ENCODE results near the gene KRT75.

KRT75 gene

DNA sequence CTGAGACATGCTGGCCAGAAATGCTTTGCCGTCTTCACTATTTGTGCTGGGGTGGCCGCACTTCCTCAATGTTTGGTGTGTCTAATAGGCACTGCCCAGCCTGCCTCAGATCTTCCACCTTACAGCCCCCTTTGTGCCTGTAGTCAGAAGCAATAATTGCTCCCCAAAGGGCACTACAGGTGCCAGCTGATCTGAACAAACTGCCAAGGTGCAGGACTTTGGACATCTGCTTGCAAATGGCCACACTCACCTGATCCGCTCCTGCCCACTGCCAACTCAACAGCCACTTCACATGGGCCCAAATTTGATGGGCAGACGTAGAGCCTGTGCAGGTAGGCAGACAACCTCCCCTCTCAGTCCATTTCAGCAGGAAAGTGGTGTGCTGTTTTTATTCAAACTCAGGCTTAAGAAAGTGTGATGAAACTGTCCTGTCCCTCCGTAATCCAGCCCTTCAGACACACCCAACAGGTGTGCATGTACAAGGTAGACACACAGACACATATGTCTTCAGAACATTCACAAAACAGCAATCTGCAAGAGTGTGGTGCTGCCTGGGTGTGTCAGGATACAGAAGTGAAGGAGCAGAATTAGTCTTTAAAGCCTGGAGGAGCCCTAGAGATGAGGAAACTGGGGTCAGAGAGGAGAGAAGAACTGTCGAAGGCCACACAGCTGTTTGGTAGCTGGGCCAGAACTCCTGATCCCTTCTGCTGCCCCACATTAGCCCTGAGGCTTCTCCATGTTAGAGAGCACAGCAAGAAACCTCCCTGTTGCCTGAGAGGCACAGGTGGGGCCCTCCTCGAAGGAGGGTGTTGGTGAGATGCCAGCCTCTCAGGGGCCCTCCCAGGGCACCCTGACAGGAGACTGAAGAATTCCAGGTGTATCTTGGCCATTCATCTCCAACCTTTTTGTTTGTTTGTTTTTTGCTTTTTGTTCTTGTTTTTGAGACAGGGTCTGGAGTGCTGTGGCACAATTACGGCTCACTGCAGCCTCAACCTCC is 4.4 kb upstream of the KRT75 start:
- H3K27me3 ChIP-seq (ENCODE audit: control insufficient read depth, insufficient read depth, low read length) = no peaks in the 10 kb centered on the region
- no peaks in the 10 kb centered on the region for H3K9me3 ChIP-seq (ENCODE audit: control insufficient read depth, low read depth, low read length)
- no peaks in the 10 kb centered on the region for H3K36me3 ChIP-seq (ENCODE audit: control insufficient read depth, low read depth, low read length)
- H3K4me1 ChIP-seq (ENCODE audit: control insufficient read depth, low read depth, low read length) = peaks cover 12% of the 10 kb centered on the region
- no peak overlapping the region for H3K9ac ChIP-seq (ENCODE audit: low read length)
- no peak overlapping the region for H3K27ac ChIP-seq (ENCODE audit: low read length)
- no peak overlapping the region for H3K4me3 ChIP-seq (ENCODE audit: low read length)

DNA sequence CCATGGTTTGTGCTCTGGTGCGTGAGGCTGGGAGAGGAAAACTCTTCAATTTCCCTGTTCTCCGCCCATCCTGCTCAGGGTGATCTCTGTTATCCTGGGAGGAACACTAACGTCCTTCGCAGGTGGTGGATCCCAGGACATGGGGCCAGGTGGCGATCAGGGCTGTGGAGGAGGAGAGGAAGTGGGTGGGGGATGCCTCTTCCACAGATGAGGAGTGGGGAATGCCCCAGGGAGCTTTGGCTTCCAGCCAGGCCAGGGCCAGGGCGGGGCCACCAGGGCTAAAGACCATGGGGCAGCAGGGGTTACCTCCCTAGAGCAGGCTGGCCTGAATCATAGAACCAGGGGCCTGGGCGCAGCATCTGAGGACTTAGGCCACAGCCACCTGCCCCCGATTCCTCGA is 3.3 kb upstream of the KRT75 start:
- peaks cover 9% of the 10 kb centered on the region for H3K4me1 ChIP-seq (ENCODE audit: control insufficient read depth, low read depth, low read length)
- H3K9ac ChIP-seq (ENCODE audit: low read length) = no peak overlapping the region

DNA sequence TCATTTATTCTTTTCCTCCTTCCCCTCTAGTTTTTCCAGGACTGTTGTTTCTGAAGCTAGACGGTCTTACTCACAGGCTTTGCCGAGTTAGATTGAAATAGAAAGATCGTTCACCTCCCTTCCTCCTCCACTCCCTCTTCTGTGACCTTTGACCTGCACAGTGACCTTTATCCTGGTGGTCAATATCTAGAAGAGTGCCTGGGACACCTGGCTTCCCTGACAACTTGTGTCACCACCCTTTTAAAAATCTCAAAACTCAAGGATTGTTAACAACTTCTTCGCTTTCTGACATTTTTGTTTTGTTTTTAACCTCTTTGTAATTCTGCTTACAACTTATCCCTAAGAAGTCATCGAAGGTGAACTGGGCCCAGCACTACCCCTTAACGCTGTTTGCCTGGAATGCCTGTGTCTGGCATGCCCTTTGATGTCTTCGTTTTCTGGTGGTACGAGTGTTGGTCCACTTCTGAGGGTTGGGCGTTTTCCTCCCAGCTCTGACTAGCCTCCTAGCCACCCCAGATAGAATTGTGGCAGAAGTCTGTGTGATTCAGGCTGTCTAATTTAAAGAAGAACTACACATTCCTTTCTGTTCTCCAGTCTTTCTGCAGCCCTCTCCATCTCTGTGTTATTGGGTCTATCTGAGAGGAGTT is 2.8 kb upstream of the KRT75 start:
- H3K9ac ChIP-seq (ENCODE audit: low read length) = no peak overlapping the region
- H3K4me3 ChIP-seq (ENCODE audit: low read length) = no peak overlapping the region
- H3K9me3 ChIP-seq (ENCODE audit: control insufficient read depth, low read depth, low read length) = no peaks in the 10 kb centered on the region
- H3K27ac ChIP-seq (ENCODE audit: low read length) = no peak overlapping the region
- H3K4me1 ChIP-seq (ENCODE audit: control insufficient read depth, low read depth, low read length) = peaks cover 4% of the 10 kb centered on the region
- H3K27me3 ChIP-seq (ENCODE audit: control insufficient read depth, insufficient read depth, low read length) = no peaks in the 10 kb centered on the region
- H3K36me3 ChIP-seq (ENCODE audit: control insufficient read depth, low read depth, low read length) = no peaks in the 10 kb centered on the region

More for the DNA sequence above, 3.3 kb upstream of the KRT75 start:
- Histone ChIP-seq H3K27me3 (ENCODE audit: control insufficient read depth, insufficient read depth, low read length) (no peaks in the 10 kb centered on the region), H3K4me3 (ENCODE audit: low read length) (no peak overlapping the region), H3K27ac (ENCODE audit: low read length) (no peak overlapping the region), H3K36me3 (ENCODE audit: control insufficient read depth, low read depth, low read length) (no peaks in the 10 kb centered on the region), H3K9me3 (ENCODE audit: control insufficient read depth, low read depth, low read length) (no peaks in the 10 kb centered on the region)

DNA sequence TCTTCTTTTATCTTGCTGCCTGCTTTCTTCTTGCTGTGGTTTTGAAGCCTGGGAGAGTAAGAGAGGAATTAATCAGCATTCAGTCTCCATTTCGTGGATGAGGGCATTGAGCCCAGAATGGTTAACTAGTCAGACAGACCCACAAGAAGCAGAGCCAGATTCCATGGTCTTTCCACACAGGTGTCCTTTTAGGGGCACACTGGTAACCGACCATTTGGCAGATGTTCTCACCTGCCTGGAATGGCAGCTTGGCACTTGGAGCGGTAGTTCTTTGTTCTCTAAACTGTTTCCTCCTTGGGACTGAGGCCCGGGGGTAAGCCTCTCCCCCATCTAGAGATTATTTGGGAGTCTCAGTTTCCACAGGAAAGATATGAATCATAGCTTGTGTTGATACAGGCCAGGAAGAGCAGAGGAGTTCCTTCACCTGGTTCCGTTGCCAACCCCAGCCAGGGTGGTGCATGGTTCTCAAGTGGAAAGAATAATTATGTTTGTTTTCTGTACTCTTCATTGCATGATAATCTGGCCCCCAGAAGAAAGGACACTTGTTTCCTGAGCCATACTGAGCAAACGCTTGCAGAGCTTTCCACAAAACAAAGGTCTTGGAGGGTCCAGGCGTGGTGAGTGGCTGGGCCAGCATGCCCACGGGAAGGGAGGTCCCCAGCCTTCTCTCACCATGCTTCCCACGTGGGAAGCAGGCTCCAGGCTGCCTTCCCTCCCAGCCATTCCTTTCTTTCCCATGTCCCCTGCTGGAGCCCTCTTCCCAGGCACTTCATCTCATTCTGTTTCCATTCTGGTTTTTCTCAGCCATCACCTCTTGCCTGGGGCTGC is 2.0 kb upstream of the KRT75 start:
- Histone ChIP-seq H3K9ac (ENCODE audit: low read length) (no peak overlapping the region), H3K4me1 (ENCODE audit: control insufficient read depth, low read depth, low read length) (no peaks in the 10 kb centered on the region), H3K9me3 (ENCODE audit: control insufficient read depth, low read depth, low read length) (no peaks in the 10 kb centered on the region), H3K36me3 (ENCODE audit: control insufficient read depth, low read depth, low read length) (no peaks in the 10 kb centered on the region), H3K27ac (ENCODE audit: low read length) (no peak overlapping the region), H3K4me3 (ENCODE audit: low read length) (no peak overlapping the region), H3K27me3 (ENCODE audit: control insufficient read depth, insufficient read depth, low read length) (no peaks in the 10 kb centered on the region)

DNA sequence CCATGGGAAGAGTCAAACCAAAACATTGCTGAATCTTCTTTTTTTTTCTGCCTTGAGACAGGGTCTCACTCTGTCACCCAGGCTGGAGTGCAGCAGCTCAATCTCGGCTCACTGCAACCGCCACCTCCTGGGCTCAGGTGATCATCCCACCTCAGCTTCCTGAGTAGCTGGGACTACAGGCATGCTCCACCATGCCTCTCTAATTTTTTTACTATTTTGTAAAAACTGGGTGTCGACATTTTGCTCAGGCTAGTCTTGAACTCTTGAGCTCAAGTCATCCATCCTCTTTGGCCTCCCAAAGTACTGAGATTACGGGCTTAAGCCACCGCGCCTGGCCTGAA is 1.5 kb upstream of the KRT75 start:
- no peaks in the 10 kb centered on the region for H3K9me3 ChIP-seq (ENCODE audit: control insufficient read depth, low read depth, low read length)
- no peaks in the 10 kb centered on the region for H3K36me3 ChIP-seq (ENCODE audit: control insufficient read depth, low read depth, low read length)
- H3K27me3 ChIP-seq (ENCODE audit: control insufficient read depth, insufficient read depth, low read length) = no peaks in the 10 kb centered on the region
- H3K9ac ChIP-seq (ENCODE audit: low read length) = no peak overlapping the region
- H3K27ac ChIP-seq (ENCODE audit: low read length) = no peak overlapping the region
- no peak overlapping the region for H3K4me3 ChIP-seq (ENCODE audit: low read length)
- H3K4me1 ChIP-seq (ENCODE audit: control insufficient read depth, low read depth, low read length) = no peaks in the 10 kb centered on the region

DNA sequence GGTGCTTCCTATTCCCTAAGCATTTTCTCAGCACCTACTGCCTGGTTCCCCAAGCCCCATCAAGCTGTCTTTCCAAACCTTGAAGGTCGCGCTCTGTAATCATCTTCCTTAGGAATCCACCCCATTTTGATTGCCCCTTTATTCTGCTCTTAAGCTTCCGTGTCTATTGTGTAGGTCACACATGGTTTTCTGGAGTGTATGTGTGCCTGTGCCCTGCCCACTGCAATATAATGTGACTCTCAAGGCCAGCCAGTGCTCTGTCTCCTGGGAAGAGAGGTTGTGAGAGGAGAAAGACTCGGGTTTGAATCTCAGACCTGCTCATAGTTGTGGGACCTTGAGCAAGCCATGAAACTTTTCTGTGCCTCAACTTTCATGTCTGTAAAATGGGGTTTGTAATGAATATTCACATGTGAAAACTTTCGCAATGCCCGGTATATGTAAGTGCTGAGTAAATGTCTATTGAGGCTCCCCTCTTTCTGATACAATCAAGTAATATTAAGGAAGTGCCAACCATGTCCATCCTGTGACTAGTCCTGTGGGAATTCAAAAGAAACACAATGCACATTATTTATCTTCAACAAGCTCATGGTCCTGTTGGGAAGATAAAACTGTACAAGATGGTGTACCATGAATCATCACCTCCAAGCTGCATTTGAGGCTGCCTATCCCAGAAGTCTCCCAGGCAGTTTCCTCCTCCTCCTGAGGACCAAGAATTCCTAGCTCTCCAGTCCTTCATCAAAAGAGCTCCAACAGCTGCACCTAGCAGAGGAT is 774 bp upstream of the KRT75 start:
- no peak overlapping the region for H3K4me3 ChIP-seq (ENCODE audit: low read length)
- no peak overlapping the region for H3K27ac ChIP-seq (ENCODE audit: low read length)
- H3K27me3 ChIP-seq (ENCODE audit: control insufficient read depth, insufficient read depth, low read length) = no peaks in the 10 kb centered on the region
- H3K9me3 ChIP-seq (ENCODE audit: control insufficient read depth, low read depth, low read length) = no peaks in the 10 kb centered on the region
- no peaks in the 10 kb centered on the region for H3K4me1 ChIP-seq (ENCODE audit: control insufficient read depth, low read depth, low read length)
- H3K9ac ChIP-seq (ENCODE audit: low read length) = no peak overlapping the region
- H3K36me3 ChIP-seq (ENCODE audit: control insufficient read depth, low read depth, low read length) = no peaks in the 10 kb centered on the region

DNA sequence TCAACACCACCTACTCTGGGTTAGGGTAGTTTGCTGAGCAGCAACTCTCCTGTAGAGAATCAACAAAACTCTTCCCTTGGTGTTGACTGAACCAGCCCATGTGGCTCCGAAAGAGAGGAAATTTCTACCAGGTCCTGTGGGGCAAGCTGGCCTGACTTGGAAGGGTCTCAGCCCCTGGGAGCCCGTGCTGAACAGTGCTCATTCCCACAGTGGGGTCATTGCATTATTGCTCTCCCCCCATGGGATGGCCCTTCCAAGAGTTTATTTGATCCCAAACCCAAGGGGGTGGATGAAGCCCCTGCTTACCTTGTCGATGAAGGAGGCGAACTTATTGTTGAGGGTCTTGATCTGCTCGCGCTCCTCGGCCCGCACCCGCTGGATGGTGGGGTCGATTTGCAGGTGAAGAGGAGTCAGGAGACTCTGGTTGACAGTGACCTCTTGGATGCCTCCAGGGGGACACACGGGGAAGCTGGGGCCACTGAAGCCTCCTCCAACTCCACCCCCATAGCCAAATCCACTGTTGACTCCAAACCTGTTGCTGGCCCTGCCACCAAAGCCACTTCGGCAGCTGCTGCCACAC is 580 bp downstream of the KRT75 start:
- Histone ChIP-seq H3K27me3 (ENCODE audit: control insufficient read depth, insufficient read depth, low read length) (no peaks in the 10 kb centered on the region), H3K9me3 (ENCODE audit: control insufficient read depth, low read depth, low read length) (no peaks in the 10 kb centered on the region), H3K9ac (ENCODE audit: low read length) (no peak overlapping the region), H3K4me3 (ENCODE audit: low read length) (no peak overlapping the region), H3K36me3 (ENCODE audit: control insufficient read depth, low read depth, low read length) (no peaks in the 10 kb centered on the region), H3K27ac (ENCODE audit: low read length) (no peak overlapping the region), H3K4me1 (ENCODE audit: control insufficient read depth, low read depth, low read length) (no peaks in the 10 kb centered on the region)

DNA sequence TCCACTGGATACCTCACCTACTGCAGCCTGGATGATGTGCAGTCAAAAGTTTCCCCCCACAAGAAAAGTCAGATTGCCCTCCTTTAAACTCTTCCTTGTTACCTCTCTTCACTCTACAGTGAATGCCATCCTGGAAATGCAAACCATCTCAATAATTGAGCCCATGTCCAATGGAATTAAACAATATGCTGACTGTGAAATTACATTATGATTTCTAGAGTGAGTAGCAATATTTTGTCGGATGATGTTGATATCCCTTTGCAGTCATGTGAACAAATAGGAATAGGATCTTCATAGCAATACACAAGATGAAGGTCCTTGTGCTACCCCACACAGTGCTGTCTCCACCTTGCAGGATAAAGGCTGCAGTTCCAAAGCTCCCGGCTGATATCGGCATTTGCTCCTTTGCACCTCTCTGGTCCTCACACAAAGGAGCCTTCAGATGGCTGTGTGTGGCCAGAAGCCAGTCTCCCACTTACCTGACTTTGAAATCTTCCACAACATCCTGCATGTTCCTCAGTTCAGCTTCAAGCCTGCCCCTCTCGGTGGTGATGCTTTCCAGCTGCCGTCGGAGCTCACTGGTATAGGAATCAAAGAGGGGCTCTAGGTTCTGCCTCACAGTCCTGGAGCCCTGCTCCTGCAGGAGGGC is 1.5 kb downstream of the KRT75 start:
- Histone ChIP-seq H3K4me1 (ENCODE audit: control insufficient read depth, low read depth, low read length) (no peaks in the 10 kb centered on the region), H3K36me3 (ENCODE audit: control insufficient read depth, low read depth, low read length) (no peaks in the 10 kb centered on the region), H3K27ac (ENCODE audit: low read length) (no peak overlapping the region), H3K9me3 (ENCODE audit: control insufficient read depth, low read depth, low read length) (no peaks in the 10 kb centered on the region), H3K9ac (ENCODE audit: low read length) (no peak overlapping the region), H3K27me3 (ENCODE audit: control insufficient read depth, insufficient read depth, low read length) (no peaks in the 10 kb centered on the region), H3K4me3 (ENCODE audit: low read length) (no peak overlapping the region)

DNA sequence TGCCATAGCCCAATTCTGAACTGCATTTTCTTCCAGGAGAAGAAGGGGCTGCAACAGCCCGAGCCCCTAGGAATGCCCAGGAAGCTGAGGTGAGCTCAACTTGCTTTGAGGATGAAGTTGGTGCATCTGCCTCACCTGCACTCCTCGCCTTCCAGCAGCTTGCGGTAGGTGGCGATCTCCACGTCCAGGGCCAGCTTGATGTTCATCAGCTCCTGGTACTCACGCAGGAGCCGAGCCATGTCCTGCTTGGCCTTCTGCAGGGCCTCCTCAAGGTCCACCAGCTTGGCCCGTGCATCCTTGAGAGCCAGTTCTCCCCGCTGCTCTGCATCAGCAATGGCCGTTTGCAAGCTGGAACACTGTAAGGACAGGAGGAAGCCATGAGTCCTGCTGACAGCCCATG is 6.0 kb downstream of the KRT75 start:
- Histone ChIP-seq H3K9me3 (ENCODE audit: control insufficient read depth, low read depth, low read length) (no peaks in the 10 kb centered on the region), H3K27me3 (ENCODE audit: control insufficient read depth, insufficient read depth, low read length) (no peaks in the 10 kb centered on the region), H3K4me1 (ENCODE audit: control insufficient read depth, low read depth, low read length) (no peaks in the 10 kb centered on the region), H3K36me3 (ENCODE audit: control insufficient read depth, low read depth, low read length) (no peaks in the 10 kb centered on the region), H3K4me3 (ENCODE audit: low read length) (no peak overlapping the region), H3K27ac (ENCODE audit: low read length) (no peak overlapping the region), H3K9ac (ENCODE audit: low read length) (no peak overlapping the region)

DNA sequence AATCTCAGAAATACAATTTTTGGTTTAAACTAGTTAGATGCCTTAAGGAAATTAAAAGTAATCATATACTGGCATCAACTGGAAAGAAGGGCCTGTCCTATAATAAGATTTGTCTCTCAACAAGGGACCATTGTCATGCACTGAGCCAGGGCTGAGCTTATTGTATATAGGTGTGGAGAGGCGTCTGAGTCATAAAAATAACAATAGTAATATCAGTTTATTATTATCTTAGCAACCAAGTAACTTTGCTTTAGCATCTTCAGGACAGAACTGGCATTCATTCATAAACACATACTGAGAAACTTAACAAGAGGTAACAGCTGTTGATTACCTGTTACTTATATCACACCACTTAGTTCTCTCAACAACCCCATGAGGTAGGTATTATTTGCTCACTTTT is 7.1 kb downstream of the KRT75 start:
- H3K9ac ChIP-seq (ENCODE audit: low read length) = no peak overlapping the region
- no peak overlapping the region for H3K27ac ChIP-seq (ENCODE audit: low read length)
- no peaks in the 10 kb centered on the region for H3K9me3 ChIP-seq (ENCODE audit: control insufficient read depth, low read depth, low read length)
- no peaks in the 10 kb centered on the region for H3K36me3 ChIP-seq (ENCODE audit: control insufficient read depth, low read depth, low read length)
- no peaks in the 10 kb centered on the region for H3K4me1 ChIP-seq (ENCODE audit: control insufficient read depth, low read depth, low read length)
- no peak overlapping the region for H3K4me3 ChIP-seq (ENCODE audit: low read length)
- no peaks in the 10 kb centered on the region for H3K27me3 ChIP-seq (ENCODE audit: control insufficient read depth, insufficient read depth, low read length)

Data from iPS-18a (cell line).